Left cardiac atrium (tissue), 2 donors: Measurements from ENCODE around the gene TOR1B. TPM values are rescaled to one million over a fixed set of nuclear protein-coding genes. Genes with fewer than 3 reads are reported as not detected.

ENCODE experiments used
- total RNA-seq, 2 donors: library from RNA; stranded (reverse); fragmentation: NEBNext Ultra II Directional; extraction: Animal tissue kit (Norgen Biotek cat#: 25700); gene quantifications; one replicate each; pipeline ENCODE4 v1.2.1, GENCODE V29; 2021
- donor health status: DM: no; HTN: yes; CAD: no; lungs with severe emphysema.
- donor health status: DM: yes; HTN: yes; CAD: no.

Gene TOR1B
- total RNA-seq, 2 donors from 2014 or later: 11.6 to 12.7 TPM

Other genes with a start within 250 kb of the TOR1B start
- not detected for gene C9orf50, start 182.1 kb upstream of the TOR1B start, total RNA-seq
- gene NTMT1, start 177.0 kb upstream of the TOR1B start, total RNA-seq: 10 to 100 TPM; 43.4 to 53.8 TPM
- 10 to 100 TPM in 1 of 2 donors, 1 to 10 TPM in 1; 8.3 to 11.6 TPM for gene ASB6, start 161.0 kb upstream of the TOR1B start, total RNA-seq
- 1 to 10 TPM; 1.8 to 5.3 TPM for gene PRRX2, start 137.5 kb upstream of the TOR1B start, total RNA-seq
- gene PTGES, start 50.1 kb upstream of the TOR1B start, total RNA-seq: 1 to 10 TPM; 4.5 to 7.9 TPM
- gene TOR1A, start 21.0 kb downstream of the TOR1B start, total RNA-seq: 10 to 100 TPM; 16.5 to 21.1 TPM
- 10 to 100 TPM; 26.0 to 33.2 TPM for gene C9orf78, start 32.1 kb downstream of the TOR1B start, total RNA-seq
- gene USP20, start 32.3 kb downstream of the TOR1B start, total RNA-seq: 10 to 100 TPM; 13.9 to 14.3 TPM
- gene FNBP1, start 240.0 kb downstream of the TOR1B start, total RNA-seq: 10 to 100 TPM; 27.7 to 29.0 TPM